Spleen (tissue), 11 donors: ENCODE results near the gene MAN1A2. TPM values are rescaled to one million over a fixed set of nuclear protein-coding genes. Genes with fewer than 3 reads are reported as not detected.
A peak's percentile ranks its signal among the peaks of the same experiment; 100 is the strongest.

Experiments used
- DNase-seq: peaks from one replicate; pipeline ENCODE4 v3.0.0-alpha.2; 2020
- H3K27ac ChIP-seq, 8 donors: fragments of 200-600 bp; sonication (generic) in 7 of 8; 1 replicate in 4 of 8; 2 replicates in 4 of 8; pipeline versions ENCODE4 v1.5.0 to v1.8.0; 2016 to 2021; ENCODE audit warnings: inconsistent platforms in 4 of 8, mild to moderate bottlenecking in 4 of 8, moderate library complexity in 1 of 8
- H3K27me3 ChIP-seq, 7 donors: fragments of 200-600 bp; sonication (generic) in 6 of 7; replicated peaks in 1 of 7; 1 replicate in 4 of 7; 2 replicates in 3 of 7; pipeline versions ENCODE4 v1.5.0 to v1.8.0; 2016 to 2021; ENCODE audit warnings: inconsistent platforms in 3 of 7, mild to moderate bottlenecking in 1 of 7
- H3K36me3 ChIP-seq, 6 donors: fragments of 200-600 bp; sonication (generic) in 5 of 6; 1 replicate in 4 of 6; 2 replicates in 2 of 6; pipeline versions ENCODE4 v1.5.0 to v1.8.0; 2016 to 2021; ENCODE audit warnings: inconsistent platforms in 2 of 6
- H3K4me1 ChIP-seq, 6 donors: fragments of 200-600 bp; sonication (generic) in 5 of 6; 1 replicate in 3 of 6; 2 replicates in 3 of 6; pipeline versions ENCODE4 v1.5.0 to v1.8.0; 2016 to 2021; ENCODE audit warnings: inconsistent platforms in 3 of 6
- H3K4me3 ChIP-seq, 8 donors: fragments of 200-600 bp; sonication (generic) in 7 of 8; 1 replicate in 4 of 8; 2 replicates in 4 of 8; pipeline versions ENCODE4 v1.5.0 to v1.8.0; 2016 to 2021; ENCODE audit warnings: inconsistent platforms in 4 of 8, mild to moderate bottlenecking in 4 of 8, moderate library complexity in 2 of 8
- H3K9me3 ChIP-seq, 8 donors: fragments of 200-600 bp; sonication (generic) in 7 of 8; 1 replicate in 4 of 8; 2 replicates in 4 of 8; pipeline versions ENCODE4 v1.5.0 to v1.8.0; 2016 to 2021; ENCODE audit warnings: inconsistent platforms in 4 of 8
- CTCF ChIP-seq, 11 experiments: fragments of 200-600 bp in 7 of 11; fragments of 450-650 bp in 4 of 11; sonication (generic) in 4 of 11; IDR thresholded peaks in 8 of 11; conservative IDR thresholded peaks in 3 of 11; 1 replicate in 7 of 11; 2 replicates in 4 of 11; pipeline versions ENCODE4 v1.4.0 to v1.8.0; 2016 to 2021; ENCODE audit warnings: antibody characterized with exemption in 11 of 11, inconsistent platforms in 4 of 11, mild to moderate bottlenecking in 1 of 11
- POLR2A ChIP-seq, 3 donors: fragments of 450-650 bp; IDR thresholded peaks; one replicate each; pipeline ENCODE4 v1.5.1; 2017; ENCODE audit warnings: antibody characterized with exemption in 3 of 3, mild to moderate bottlenecking in 1 of 3
- POLR2AphosphoS5 ChIP-seq, 3 donors: sonication (generic); formaldehyde crosslinking; IDR thresholded peaks; one replicate each; pipeline ENCODE4 v1.5.1; 2017; ENCODE audit warnings: antibody characterized with exemption in 3 of 3
- WGBS, 5 donors: extraction: QIAGEN DNeasy Blood & Tissue Kit in 3 of 5; methylation state at CpG; one replicate each; pipeline versions ENCODE4 v1.1.5 to v1.1.7; 2013 to 2018; 5-methylcytosine and 5-hydroxymethylcytosine counted together
- intact Hi-C: fragments of 100-400 bp; cut with DNase I; formaldehyde crosslinking; loops from one replicate; pipeline ENCODE4 v1.15.0; 2023; ENCODE audit warnings: low total_unique reads
- polyA plus RNA-seq, 3 donors: library from polyadenylated mRNA; stranded (reverse); fragments of 200-250 nt; gene quantifications; one replicate each; pipeline ENCODE4 v1.2.1, GENCODE V29; 2013
- total RNA-seq, 7 donors: library from RNA; depleted of rRNA in 3 of 7; stranded (reverse); fragments of >200 nt in 3 of 7; fragmentation: NEBNext Ultra II Directional in 4 of 7; extraction: Animal tissue kit (Norgen Biotek cat#: 25700) in 4 of 7; gene quantifications; one replicate each; pipeline versions ENCODE4 v1.1.0 to v1.2.1, GENCODE V29; 2016 to 2021
- donor health status: healthy with polysubstance abuse.
- donor health status: DM: no; HTN: no; CAD: no; lungs with moderate emphysema.
- donor health status: DM: no; HTN: no; CAD: no.
- donor health status: Bipolar disorder and iron deficiency.
- donor health status: healthy.
- donor health status: DM: no; HTN: no; CAD: no.
- donor health status: DM: yes; HTN: yes; CAD: no.

Gene MAN1A2
- total and polyA plus RNA-seq, 10 donors = 4.1 to 52.4 (median 42.6) TPM

DNA sequence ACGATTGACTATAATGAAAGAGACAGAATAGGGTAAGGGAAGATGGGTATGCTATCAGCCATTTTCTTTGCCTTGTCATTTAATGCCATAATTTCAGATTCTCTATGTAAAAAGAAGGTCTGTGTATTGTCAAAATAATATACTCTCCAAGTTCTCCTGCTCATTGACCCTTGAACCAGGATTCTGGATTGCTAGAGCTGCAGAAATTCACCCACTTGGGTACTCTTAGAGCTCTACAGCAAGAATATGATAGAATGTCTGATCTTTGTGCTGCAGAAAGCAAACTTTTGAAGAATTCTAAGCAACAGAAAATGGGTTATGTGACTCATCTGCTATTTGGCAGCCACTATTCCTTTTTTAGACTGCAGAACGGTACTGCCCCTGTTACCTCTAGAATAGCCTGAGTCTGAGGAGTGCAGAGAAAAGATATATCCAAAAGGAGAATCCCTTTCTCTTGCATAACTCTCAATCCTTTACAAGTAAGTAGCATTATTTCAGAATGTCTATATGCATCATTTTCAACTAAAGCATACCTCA is 160.4 kb downstream of the MAN1A2 start:
- Histone ChIP-seq H3K27me3 (no peaks in the 10 kb centered on the region), H3K4me1 (peaks cover 0 to 3% (median 0%) of the 10 kb centered on the region in 6 donors), H3K9me3 (no peaks in the 10 kb centered on the region), H3K27ac (no peak overlapping the region), H3K4me3 (no peak overlapping the region), H3K36me3 (peaks cover 0 to 34% (median 2%) of the 10 kb centered on the region in 6 donors)
- WGBS, 5 donors = 75 to 87% (median 82%) methylated on average over 2 of the region's 2 CpGs
- intact Hi-C loops = no loop called here
- no peak for TF ChIP-seq POLR2A (IDR thresholded peaks at IDR 0.05)
- no peak for TF ChIP-seq POLR2AphosphoS5 (IDR thresholded peaks at IDR 0.05)
- no peak for TF ChIP-seq CTCF (IDR thresholded peaks at IDR 0.05 in 8 of 11, conservative IDR thresholded peaks at IDR 0.05 in 3 of 11)
- no peak for DNase-seq

- TF ChIP-seq POLR2A (IDR thresholded peaks at IDR 0.05) (no peak), POLR2AphosphoS5 (IDR thresholded peaks at IDR 0.05) (no peak), CTCF (IDR thresholded peaks at IDR 0.05 in 8 of 11, conservative IDR thresholded peaks at IDR 0.05 in 3 of 11) (no peak)
- intact Hi-C loops = no loop called here
Observed at GRCh38 chr1:117529683-117530082, 162.4 kb downstream of the MAN1A2 start.

DNA sequence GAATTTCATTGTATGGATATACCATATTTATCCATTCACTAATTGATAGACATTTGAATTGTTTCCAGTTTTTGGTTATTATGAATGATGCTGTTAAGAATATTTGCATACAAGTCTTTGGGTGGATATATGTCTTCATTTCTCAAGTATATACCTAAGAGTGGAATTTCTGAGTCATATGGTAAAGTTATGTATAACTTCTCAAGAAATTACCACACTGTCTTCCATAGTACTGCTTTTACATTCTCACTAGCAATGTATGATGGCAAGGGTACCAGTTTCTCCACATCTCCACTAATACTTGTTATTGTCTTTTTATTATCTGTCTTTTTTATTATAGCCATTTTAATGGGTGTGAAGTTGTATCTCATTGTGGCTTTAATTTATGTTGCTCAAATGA is 164.0 kb downstream of the MAN1A2 start:
- DNase-seq = no peak
- peaks cover 0 to 12% (median 0%) of the 10 kb centered on the region in 6 donors for H3K36me3 ChIP-seq
- TF ChIP-seq CTCF (IDR thresholded peaks at IDR 0.05 in 8 of 11, conservative IDR thresholded peaks at IDR 0.05 in 3 of 11) = no peak
- no peak for TF ChIP-seq POLR2A (IDR thresholded peaks at IDR 0.05)
- no peak for TF ChIP-seq POLR2AphosphoS5 (IDR thresholded peaks at IDR 0.05)
- H3K4me3 ChIP-seq = no peak overlapping the region
- no peak overlapping the region for H3K27ac ChIP-seq
- intact Hi-C loops = no loop called here
- H3K4me1 ChIP-seq = peaks cover 0 to 17% (median 0%) of the 10 kb centered on the region in 6 donors
- no peaks in the 10 kb centered on the region for H3K9me3 ChIP-seq
- peaks cover 0 to 6% (median 0%) of the 10 kb centered on the region in 7 donors for H3K27me3 ChIP-seq

More at GRCh38 chr1:117529683-117530082, 162.4 kb downstream of the MAN1A2 start:
- H3K4me1 ChIP-seq = peaks cover 0 to 3% (median 0%) of the 10 kb centered on the region in 6 donors
- WGBS, 5 donors = 73 to 95% (median 90%) methylated on average over 3 of the region's 3 CpGs
- H3K9me3 ChIP-seq = no peaks in the 10 kb centered on the region
- H3K36me3 ChIP-seq = peaks cover 0 to 22% (median 0%) of the 10 kb centered on the region in 6 donors
- no peak overlapping the region for H3K27ac ChIP-seq
- DNase-seq = no peak
- no peaks in the 10 kb centered on the region for H3K27me3 ChIP-seq
- no peak overlapping the region for H3K4me3 ChIP-seq

DNA sequence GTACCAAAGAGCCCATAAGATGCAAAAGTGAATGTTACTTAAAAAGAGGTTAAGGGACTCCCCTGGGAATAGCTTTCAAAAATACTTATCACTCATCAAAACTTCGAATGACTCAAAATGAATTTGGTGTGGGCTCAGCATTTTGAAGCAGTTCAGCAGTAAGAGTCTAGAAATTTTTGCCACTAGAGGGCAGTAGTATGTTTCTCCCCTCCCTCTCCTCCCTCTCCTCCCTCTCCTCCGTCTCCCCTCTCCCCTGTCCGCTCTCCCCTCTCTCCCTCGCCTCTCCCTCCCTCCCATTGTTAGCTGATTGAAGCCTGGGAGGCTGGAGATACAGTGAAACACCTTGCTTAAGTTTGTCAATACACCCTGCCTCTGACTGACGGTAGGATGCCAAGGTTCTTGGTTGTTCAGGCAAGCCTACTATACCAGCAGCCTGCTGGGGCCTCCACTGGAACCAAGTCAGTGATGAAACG is 167.8 kb downstream of the MAN1A2 start:
- WGBS, 5 donors = 10 to 17% (median 13%) methylated on average over 6 of the region's 6 CpGs
- Histone ChIP-seq H3K4me1 (peaks cover 0 to 36% (median 6%) of the 10 kb centered on the region in 6 donors), H3K27ac (no peak overlapping the region), H3K27me3 (peaks cover 0 to 6% (median 0%) of the 10 kb centered on the region in 7 donors), H3K9me3 (no peaks in the 10 kb centered on the region), H3K4me3 (peak overlapping the region in 1 of 8 donors; percentile 14), H3K36me3 (no peaks in the 10 kb centered on the region)
- TF ChIP-seq POLR2AphosphoS5 (IDR thresholded peaks at IDR 0.05) (no peak), CTCF (IDR thresholded peaks at IDR 0.05 in 8 of 11, conservative IDR thresholded peaks at IDR 0.05 in 3 of 11) (peak; percentile 45 to 79 (median 73))
- DNase-seq = peak; percentile 63
- intact Hi-C loops = loop anchor here (2.0 to 5.0 kb wide), 2 partner anchors 137 to 224 kb away; no protein-coding TSS in a partner anchor
